ENCODE results near the gene REC114.
"Not testable (repeated sequence)": the region's sequence is repeated elsewhere in the genome, so short reads cannot be mapped to it uniquely, and the experiment has no call there.

Gene REC114, protein sequence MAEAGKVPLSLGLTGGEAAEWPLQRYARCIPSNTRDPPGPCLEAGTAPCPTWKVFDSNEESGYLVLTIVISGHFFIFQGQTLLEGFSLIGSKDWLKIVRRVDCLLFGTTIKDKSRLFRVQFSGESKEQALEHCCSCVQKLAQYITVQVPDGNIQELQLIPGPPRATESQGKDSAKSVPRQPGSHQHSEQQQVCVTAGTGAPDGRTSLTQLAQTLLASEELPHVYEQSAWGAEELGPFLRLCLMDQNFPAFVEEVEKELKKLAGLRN

DNA sequence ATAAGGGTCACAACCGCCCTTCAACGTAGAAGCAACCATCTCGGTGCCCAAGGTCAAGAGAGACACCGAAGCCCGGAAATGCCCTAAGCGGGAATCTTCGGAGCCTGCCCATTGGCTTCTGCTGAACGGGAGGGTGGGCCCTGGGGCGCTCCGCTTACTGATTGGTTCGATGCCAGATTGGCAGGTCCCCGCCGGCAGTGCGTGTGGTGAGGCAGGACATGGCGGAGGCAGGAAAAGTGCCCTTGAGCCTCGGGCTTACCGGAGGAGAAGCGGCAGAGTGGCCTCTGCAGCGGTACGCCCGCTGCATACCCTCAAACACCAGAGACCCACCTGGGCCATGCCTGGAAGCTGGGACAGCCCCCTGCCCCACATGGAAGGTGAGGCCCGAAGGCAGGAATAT is at the start of gene REC114:
REC114 (plus strand) TSS at position 197 of the 400 bp plus-strand sequence; CDS start at position 219, 22 bp downstream.
- DNase-seq = no peak

DNA sequence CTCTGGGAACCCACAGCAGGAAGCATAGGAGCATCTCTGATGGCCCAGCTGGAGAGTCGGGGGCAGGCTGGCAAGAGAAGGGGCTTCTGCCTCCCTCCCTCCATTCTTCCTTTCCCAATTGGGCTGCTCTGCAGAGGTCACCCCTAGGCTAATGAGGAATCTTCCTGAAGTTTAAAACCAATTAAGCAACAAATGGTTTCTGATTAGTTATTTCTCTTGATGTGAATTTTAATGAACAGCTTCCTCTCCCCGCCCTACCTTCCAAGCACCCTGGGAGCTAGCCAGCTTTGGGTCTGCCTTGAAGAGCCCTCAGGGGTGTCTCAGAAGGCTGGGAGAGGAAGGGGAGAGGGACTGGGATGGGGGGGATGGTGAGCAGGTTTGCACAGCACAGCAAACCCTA is 49.6 kb upstream of the REC114 start:
- DNase-seq = no peak

DNA sequence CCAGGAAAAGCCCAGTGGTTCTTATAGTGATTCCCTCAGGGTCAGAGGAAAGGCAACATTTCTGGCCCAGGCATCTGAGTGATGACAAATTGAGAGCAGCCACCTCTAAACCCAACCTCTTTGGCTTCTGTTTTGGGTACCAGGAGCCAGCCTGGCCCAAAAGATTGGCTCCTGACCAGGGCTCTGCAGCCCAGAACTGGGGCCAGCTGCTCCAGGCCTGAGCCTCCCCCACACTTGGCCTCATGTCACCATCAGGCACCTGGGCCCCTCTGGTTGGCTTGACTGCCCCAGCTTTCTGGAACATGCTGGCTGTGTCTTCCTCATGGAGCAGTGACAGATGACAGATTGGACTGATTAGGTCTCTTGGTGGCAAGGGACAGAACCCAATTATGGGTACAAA is 48.2 kb upstream of the REC114 start:
- DNase-seq = no peak

DNA sequence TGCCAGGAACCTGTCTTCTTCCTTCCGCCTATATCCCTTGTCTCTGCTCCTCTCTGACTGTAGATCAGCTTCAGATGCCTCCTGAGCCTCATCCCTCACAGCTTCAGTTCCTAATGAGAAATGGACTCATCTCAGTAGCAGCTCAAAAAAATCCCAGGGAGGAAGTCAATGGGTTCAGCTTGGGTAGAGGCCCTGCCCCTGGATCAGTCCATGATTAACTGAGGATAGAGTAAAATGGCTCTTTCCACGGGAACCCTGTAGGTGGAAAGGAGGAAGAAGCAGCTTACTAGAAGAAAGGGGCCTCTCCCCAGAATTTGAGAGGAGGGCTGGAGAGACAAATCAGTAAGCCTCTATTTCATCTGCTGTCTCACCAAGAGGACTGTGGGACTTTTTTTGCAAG is 47.3 kb upstream of the REC114 start:
- DNase-seq = no peak

DNA sequence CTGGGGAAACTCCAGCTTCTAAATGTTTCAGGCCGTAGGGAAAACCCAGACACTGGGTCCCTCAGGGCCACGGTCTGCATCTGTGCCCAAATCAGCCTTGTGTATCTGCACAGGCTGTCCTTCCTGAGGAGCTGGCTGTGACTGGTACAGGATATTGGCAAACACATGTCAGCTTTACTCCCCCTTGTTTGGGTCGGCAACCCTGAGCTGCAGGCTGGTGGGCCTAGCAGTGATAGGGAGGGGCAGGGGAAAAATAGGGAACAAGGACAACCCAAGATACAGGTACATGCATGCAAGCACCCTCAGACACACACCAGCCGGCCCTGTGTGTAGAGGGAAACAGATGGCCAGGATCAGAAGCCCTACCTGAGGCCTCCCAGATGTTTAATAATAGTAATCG is 45.5 kb upstream of the REC114 start:
- no peak for DNase-seq

DNA sequence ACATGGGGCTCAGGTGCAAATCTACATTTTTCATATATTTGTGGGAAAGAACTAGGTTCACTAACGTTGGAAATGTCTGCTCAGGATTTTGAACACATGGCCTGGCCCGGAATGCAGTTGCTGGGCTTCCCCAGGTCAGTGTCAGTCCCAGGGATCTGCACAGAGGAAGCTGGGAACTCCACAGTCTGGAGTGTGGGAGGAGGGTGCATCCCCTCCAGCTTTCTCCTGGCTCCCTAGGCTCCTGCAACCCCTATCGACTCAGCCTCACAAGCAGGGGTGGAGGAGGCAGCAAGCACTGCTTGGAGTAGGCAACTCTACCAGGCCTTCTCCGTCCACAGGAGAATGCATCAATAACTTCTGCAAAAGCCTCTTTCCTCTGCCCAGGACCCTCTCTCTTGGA is 44.1 kb upstream of the REC114 start:
- no peak for DNase-seq

DNA sequence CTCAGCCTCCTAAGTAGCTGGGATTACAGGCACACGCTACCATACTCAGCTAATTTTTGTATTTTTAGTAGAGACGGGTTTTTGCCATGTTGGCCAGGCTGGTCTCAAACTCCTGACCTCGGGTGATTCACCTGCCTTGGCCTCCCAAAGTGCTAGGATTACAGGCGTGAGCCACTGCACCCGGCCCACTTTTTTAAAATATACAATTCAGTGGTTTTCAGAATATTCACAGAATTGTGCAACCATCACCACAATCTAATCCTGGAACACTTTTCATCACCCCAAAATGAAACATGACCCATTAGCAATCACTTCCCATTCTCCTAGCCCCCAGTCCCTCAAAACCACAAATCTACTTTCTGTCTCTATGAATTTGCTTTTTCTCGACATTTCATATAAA is 42.7 kb upstream of the REC114 start:
- DNase-seq = not testable (repeated sequence)

DNA sequence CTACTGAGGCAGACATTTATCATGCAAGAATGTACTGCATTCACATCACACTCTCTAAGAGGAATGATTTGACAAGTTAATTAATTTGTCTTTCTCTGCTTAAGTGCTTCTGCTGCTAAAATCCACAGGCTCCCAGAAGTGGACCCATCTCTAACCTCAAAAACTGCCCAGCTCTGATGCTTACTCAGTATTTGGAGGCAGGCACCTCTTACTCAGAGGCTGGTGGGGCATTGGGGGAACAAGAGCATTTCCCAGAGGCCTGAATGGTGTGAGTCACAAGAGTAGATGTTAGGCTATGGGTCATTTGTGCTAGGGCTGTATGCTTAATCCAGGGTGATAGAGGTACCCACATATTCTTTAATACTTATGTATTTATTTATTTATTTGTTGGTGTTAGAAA is 39.8 kb upstream of the REC114 start:
- no peak for DNase-seq

DNA sequence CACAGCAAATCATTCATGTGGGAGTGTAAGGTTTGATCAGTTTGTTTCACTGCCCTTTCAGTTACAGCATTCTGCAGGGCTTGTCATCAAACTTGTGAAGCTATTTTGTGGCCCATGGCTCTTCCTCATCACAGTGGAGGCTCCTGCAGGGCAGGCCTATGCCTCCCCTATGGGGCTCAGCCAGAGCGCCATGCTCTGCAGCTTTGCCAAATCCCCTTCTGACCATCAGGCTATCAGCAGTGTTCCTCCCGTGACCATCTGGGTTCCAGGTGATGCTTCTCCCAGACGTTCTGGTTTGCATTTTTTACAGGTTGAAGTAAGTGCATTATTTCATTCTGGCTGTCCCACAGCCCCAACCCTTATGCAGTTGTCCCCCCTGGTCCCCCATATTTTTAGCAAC is 28.1 kb upstream of the REC114 start:
- DNase-seq = no peak

DNA sequence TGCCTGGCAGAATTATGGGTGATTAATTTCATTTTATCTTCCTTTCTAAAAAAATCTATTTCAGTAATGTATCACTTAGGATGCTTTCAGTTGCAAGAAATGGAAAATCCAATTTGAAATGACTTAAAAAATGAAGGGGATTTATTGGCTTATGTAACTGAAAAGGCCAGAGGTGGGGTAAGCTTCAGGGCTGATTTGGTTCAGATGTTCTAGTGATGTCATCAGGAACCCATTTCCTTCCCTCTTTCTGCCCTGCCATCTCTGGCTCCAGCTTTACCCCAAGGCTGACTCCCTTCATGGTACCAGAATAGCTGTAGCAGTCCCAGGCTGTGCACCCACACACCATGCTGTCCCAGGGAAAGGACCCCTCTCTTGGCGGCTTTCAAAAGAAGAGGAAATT is 18.5 kb upstream of the REC114 start:
- no peak for DNase-seq

DNA sequence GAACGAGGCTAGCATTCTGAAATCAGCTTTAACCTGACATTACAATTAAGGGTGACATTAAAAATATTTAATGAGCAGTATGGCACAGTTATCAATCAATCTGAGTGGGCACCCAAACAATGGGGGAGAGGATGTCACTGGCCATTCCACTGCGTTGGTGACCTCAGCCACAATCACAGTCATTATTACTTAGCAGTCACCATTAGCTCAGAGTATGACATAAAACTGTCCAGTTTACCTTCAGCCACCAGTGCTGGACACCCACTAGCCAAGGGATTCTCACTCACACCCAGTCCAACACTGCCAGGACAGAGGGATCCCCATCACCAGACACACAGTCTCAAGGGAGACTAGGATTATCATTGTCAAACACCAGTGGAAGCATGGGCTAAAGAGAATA is 17.5 kb upstream of the REC114 start:
- no peak for DNase-seq

DNA sequence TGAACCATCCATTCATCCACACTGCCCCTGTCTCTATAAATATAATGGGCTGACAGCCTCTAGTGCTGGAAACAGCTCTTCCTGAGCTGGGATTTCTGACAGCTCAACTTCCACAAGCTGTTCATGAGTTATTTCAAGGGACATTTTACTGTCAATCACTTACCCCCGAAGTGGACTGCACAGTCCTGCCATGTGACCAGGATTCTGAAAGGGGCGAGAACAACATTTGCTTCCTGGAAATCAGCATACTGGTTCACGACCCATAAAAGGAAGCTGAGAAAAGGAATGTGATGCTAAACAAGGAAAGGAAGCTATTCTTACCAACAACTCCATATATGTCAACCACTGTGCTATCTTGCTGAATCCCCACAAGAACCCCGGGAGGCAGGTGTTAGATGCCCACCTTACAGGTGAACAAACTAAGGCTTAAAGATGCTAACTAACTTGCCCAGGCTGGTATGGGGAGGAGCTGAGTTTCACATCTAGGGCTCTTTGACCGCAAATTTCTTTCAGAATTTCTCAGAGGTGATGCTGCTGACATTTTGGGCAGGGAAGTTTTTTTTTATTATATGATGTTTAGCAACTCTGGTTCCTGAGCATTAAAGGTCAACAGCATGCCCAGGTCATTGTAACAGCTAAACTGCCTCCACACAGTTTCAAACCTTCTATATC is 16.5 kb upstream of the REC114 start:
- no peak for DNase-seq

DNA sequence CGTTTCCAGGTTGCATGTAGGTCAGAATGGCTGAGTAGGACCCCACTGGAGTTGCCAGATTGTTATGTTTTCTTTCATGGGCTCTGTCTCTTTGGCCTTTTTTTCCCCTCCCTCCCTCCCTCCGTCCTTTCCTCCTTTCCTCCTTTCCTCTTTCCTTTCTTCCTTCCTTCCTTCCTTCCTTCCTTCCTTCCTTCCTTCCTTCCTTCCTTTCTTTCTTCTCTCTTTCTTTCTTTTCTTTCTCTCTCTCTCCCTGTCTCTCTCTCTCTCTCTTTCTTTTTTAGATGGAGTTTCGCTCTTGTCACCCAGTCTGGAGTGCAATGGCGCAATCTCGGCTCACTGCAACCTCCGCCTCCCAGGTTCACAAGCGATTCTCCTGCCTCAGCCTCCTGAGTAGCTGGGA is 11.6 kb upstream of the REC114 start:
- not testable (repeated sequence) for DNase-seq

DNA sequence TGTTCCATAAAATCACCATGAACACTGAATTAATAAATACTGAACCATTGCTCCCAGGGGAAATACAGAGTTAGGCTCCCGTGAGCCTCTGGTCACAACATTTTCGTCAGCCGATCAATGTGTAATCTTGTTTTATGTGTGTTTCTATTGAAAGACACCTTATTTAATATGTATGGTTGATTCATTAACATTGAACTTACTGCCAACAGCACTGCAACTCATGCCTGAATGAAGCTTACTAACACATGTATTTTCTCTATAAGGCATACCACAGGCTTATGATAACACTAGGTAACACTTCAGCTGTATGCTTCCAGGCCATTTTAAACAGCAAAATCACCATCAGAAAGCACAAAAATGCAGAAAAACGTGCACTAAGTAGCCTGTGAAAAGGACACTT is 9.1 kb upstream of the REC114 start:
- no peak for DNase-seq

DNA sequence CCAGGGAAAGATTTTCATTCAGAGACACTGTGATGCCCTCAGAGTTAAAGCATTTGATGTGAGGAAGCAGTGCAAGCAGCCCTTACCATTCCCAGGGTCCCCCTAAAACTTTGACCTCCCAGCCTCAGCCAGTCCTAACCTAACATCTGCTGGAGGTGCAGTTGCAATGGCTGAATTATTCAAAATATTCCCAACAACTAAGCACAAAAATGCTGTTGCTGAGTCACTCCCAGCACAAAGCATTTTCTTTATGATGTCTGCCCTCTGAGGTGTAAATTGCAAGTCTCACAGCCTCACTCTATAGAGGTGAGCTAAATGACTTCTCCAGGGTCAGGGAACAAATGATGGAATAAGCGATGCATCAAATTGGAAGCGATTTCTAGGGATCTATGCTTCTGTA is 6.4 kb upstream of the REC114 start:
- no peak for DNase-seq

DNA sequence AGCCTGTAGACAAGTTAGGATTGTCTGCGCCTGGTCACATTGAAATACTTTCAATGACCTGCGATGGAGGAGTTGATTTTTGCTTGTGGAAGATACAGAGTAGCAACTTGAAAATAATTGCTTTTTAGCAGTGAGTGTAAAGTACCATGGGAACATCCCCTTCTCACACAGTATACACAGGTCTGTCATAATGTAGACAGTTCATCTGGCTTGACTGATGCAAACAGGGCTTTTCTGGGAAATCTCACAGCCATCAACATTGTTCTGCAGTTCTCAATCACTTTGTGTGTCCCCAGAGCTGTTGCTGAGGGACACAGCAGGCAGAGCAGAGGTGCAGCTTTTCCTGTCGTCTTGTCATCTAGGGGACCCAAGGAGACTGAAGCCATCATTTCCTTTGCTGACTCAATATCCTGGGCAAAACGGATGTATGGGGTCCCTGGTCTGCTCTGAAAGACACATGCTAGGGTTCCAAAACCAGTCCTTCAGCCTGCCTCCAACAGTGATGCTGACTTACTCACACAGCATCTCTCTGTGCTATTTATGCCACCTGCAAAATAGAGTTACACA is 5.3 kb upstream of the REC114 start:
- no peak for DNase-seq

DNA sequence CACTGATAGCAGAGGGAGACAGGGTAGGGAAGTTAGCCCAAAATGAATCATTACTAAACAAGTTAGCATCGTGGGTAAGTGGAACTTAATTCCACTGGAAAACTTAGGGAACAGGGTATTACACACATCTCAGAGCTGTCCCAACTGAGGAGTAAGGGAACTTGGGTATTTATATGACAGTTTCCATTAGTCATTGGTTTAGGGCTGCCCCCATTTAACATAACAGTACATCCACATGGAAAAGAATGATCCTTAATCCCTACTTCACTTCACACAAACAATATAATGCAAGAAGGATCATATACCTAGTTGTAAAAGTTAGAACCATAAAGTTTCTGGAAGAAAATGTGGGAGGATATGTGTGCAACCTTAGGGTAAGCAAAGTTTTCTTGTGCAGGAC is 4.3 kb upstream of the REC114 start:
- DNase-seq = no peak

DNA sequence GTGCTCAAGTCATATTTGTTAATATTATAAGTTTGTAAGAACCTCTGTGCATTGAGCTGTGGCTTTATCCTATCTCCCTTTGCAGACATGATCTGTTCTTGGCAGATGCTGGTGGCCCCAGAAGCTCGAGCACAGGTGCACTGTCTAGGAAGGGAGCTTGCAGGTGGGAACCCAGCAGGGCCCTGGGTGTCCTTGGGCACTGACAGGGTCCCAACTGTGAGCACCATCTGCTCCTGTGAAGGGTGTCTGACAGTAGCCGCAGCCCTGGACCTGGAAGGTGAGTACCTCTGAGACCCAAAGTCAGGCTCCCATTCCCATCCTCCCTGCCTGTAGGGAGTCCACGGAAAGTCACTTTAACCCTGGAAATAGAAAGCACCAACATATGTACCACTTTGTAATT is 2.4 kb upstream of the REC114 start:
- no peak for DNase-seq

DNA sequence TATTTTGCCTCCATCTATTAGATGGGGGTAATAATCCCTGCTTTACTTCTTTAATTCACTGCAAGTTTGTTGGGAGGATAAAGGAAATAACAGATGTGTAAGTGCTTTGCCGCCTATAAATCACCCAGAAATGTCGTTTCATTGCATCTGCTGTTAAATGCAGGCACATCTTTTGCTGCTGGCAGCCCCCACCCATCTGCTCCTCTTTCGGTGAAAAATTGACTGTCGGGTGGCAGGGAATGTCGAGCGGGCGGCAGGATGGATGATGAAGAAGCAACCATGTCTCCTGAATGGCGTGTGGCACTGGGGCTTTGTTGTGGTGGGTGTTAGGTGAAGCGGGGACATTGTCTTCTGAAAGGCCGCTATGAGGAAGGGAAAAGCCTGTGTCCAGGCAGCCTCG is 543 bp upstream of the REC114 start:
- no peak for DNase-seq

DNA sequence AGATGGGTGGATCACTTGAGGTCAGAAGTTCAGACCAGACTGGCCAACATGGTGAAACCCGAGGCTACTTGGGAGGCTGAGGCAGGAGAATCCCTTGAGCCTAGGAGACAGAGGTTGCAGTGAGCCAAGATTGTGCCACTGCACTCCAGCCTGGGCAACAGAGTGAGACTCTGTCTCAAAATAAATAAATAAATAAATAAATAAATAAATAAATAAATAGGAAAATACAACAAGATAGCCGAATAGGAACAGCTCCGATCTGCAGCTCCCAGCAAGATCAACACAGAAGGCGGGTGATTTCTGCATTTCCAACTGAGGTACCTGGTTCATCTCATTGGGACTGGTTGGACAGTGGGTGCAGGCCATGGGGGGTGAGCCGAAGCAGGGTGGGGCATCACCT is 4.5 kb downstream of the REC114 start:
- not testable (repeated sequence) for DNase-seq

DNA sequence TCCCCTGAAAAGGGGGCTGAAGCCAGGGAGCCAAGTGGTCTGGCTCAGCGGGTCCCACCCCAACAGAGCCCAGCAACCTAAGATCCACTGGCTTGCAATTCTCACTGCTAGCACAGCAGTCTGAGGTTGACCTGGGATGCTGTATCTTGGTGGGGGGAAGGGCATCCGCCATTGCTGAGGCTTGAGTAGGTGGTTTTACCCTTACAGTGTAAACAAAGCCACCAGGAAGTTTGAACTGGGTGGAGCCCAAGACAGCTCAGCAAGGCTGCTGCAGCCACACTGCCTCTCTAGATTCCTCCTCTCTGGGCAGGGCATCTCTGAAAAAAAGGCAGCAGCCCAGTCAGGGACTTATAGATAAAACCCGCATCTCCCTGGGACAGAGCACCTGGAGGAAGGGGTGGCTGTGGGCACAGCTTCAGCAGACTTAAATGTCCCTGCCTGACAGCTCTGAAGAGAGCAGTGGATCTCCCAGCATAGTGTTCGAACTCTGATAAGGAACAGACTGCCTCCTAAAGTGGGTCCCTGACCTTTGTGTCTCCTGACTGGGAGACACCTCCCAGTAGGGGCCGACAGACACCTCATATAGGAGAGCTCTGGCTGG is 5.3 kb downstream of the REC114 start:
- not testable (repeated sequence) for DNase-seq

DNA sequence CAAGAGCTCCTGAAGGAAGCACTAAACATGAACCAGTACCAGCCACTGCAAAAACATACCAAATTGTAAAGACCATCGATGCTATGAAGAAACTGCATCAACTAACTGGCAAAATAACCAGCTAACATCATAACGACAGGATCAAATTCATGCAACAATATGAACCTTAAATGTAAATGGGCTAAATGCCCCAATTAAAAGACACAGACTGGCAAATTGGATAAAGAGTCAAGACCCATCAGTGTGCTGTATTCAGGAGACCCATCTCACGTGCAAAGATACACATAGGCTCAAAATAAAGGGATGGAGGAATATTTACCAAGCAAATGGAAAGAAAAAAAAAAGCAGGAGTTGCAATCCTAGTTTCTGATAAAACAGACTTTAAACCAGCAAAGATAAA is 7.0 kb downstream of the REC114 start:
- not testable (repeated sequence) for DNase-seq

DNA sequence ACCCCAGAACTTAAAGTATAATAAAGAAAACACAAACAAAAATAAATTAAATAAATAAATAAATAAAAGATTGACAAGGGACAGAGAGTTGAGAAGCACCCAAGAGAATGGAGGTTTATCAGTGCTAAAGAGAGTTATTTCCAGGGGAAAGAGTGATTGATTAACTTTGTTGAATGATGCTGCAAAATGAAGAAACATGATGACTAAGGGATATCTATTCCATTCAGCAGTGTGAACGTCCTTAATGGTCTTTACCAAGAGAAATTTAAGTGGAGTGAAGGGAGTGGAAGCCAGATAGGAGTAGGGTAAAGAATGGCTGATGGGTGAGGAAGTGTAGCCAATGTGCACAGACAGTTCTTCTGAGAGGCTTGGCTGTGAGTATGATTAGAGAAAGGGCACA is 11.1 kb downstream of the REC114 start:
- no peak for DNase-seq

DNA sequence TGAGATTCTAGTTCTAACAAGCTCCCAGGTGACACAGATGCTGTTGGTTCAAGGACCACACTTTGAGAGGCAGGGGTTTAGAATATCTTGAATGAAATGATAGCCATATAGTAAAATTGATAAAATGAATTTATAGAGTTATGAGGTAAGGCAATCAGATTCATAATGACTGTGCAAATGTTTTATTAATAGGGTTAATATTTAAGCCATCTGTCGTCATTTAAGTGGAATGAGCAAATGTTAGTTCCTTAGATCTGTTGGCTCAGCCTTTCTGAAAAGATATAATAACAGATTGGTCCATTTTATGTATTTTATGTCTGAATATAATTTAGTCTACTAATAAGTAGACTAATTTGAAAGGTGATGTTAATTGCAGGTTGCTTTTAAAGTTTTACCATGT is 12.9 kb downstream of the REC114 start:
- DNase-seq = no peak

Data from cortex of kidney (tissue), 1 donor.